HepG2 (cell line): ENCODE data around the gene DTX4. TPM values are rescaled to one million over a fixed set of nuclear protein-coding genes. Genes with fewer than 3 reads are reported as not detected.

Experiments used
- ATAC-seq: fragments of 200-7000 bp; cut with Tn5 transposase; 3 replicates; pipeline ENCODE4 v1.9.1; 2020; ENCODE audit warnings: mild to moderate bottlenecking, moderate library complexity
- BruUV-seq: library from RNA; stranded (reverse); fragments of 400-500 nt; replicated peaks from 2 replicates; lab custom pipeline; 2021; lab: Mats Ljungman, UMichigan
- CTCF ChIA-PET: fragments of 300-600 bp; formaldehyde crosslinking; extraction: SDS; loops from one replicate; lab custom pipeline; 2021; ENCODE audit warnings: low total read pairs, inconsistent platforms, low intra/inter-chr PET ratio; lab: Yijun Ruan, JAX
- POLR2A ChIA-PET: fragments of 350-600 bp; sonication (Branson Sonifier 250); formaldehyde crosslinking; loops from one replicate; lab custom pipeline; 2020; ENCODE audit warnings: antibody characterized with exemption, inconsistent platforms; lab: Yijun Ruan, JAX
- DNase-seq: peaks from one replicate; pipeline ENCODE4 v3.0.0-alpha.2; 2015; ENCODE audit warnings: low spot score
- FAIRE-seq: peaks from 3 replicates; lab custom pipeline; 2011; peaks lifted over from hg19 to GRCh38; lab: Jason Lieb, UNC
- H2AFZ ChIP-seq: one replicate; pipeline ENCODE4 v1.6.1; 2011; ENCODE audit warnings: low read length, inconsistent platforms
- H3K27ac ChIP-seq: fragments of 300-600 bp; 3 replicates; pipeline ENCODE4 v1.8.0; 2011; ENCODE audit warnings: mixed run types, mild to moderate bottlenecking, mixed read lengths, low read length, inconsistent platforms; ENCODE audit not compliant: insufficient read depth; ENCODE audit errors: extremely low read length
- H3K27me3 ChIP-seq, 2 experiments: fragments of 200-600 bp in 1 of 2; 2 replicates in 1 of 2; 3 replicates in 1 of 2; pipeline versions ENCODE4 v1.6.0 to v1.8.0; 2011; ENCODE audit warnings: low read length in 2 of 2, mild to moderate bottlenecking in 2 of 2, moderate library complexity in 2 of 2, inconsistent platforms in 1 of 2; ENCODE audit not compliant: insufficient read depth in 2 of 2, control insufficient read depth in 1 of 2
- H3K36me3 ChIP-seq, 2 experiments: fragments of 200-600 bp in 1 of 2; replicated peaks in 1 of 2; 2 replicates in 1 of 2; 3 replicates in 1 of 2; pipeline versions ENCODE4 v1.5.1 to v1.8.0; 2011; ENCODE audit warnings: low read length in 2 of 2, inconsistent platforms in 1 of 2; ENCODE audit not compliant: insufficient read depth in 2 of 2, control insufficient read depth in 1 of 2
- H3K4me1 ChIP-seq: 2 replicates; pipeline ENCODE4 v1.5.1; 2012; ENCODE audit warnings: low read length, inconsistent platforms; ENCODE audit not compliant: insufficient read depth
- H3K4me2 ChIP-seq: 2 replicates; pipeline ENCODE4 v1.6.0; 2011; ENCODE audit warnings: low read depth, low read length, inconsistent platforms
- H3K4me3 ChIP-seq, 3 experiments: fragments of 200-600 bp in 1 of 3; sonication (generic), shearing (Covaris generic) in 1 of 3; replicated peaks in 1 of 3; 2 replicates each; pipeline ENCODE4 v1.5.1; 2011 to 2016; ENCODE audit warnings: low read length in 3 of 3, inconsistent platforms in 2 of 3, low read depth in 2 of 3, mild to moderate bottlenecking in 2 of 3, control low read depth in 1 of 3, mixed read lengths in 1 of 3; ENCODE audit not compliant: insufficient read depth in 1 of 3
- H3K79me2 ChIP-seq: one replicate; pipeline ENCODE4 v1.6.1; 2011; ENCODE audit warnings: low read length, inconsistent platforms; ENCODE audit not compliant: insufficient read depth
- H3K9ac ChIP-seq: 2 replicates; pipeline ENCODE4 v1.6.0; 2011; ENCODE audit warnings: mild to moderate bottlenecking, low read depth, low read length, inconsistent platforms; ENCODE audit not compliant: insufficient read depth
- H3K9me3 ChIP-seq: 2 replicates; pipeline ENCODE4 v1.5.1; 2012; ENCODE audit warnings: mild to moderate bottlenecking, low read length
- H4K20me1 ChIP-seq: 2 replicates; pipeline ENCODE4 v1.6.0; 2011; ENCODE audit warnings: inconsistent platforms, mild to moderate bottlenecking, low read length, moderate library complexity; ENCODE audit not compliant: insufficient read depth
- GATA4 ChIP-seq: sonication (generic); IDR thresholded peaks from 2 replicates; pipeline ENCODE4 v1.6.1; 2016; ENCODE audit warnings: antibody characterized with exemption, low read depth, borderline replicate concordance
- RBM39 ChIP-seq: fragments of 200-400 bp; formaldehyde crosslinking; IDR thresholded peaks from one replicate; pipeline ENCODE4 v1.6.1; 2018; ENCODE audit warnings: antibody characterized with exemption, mild to moderate bottlenecking, low read depth, low read length; ENCODE audit not compliant: poor library complexity, severe bottlenecking
- SOX13 ChIP-seq, 3 experiments: fragments of 450-650 bp in 1 of 3; sonication (generic) in 1 of 3; formaldehyde crosslinking in 1 of 3; IDR thresholded peaks in 2 of 3; conservative IDR thresholded peaks in 1 of 3; 2 replicates each; pipeline versions ENCODE4 v1.5.0 to v1.6.1; 2016 to 2020; ENCODE audit warnings: antibody characterized with exemption in 1 of 3, mild to moderate bottlenecking in 1 of 3, missing compliant biosample characterization in 1 of 3, missing genetic modification reagents in 1 of 3, moderate library complexity in 1 of 3
- XRCC5 ChIP-seq: fragments of 200-400 bp; formaldehyde crosslinking; optimal IDR thresholded peaks from 2 replicates; pipeline ENCODE3; 2017; ENCODE audit warnings: mild to moderate bottlenecking, low read length
- ZFAT ChIP-seq: sonication (generic); formaldehyde crosslinking; conservative IDR thresholded peaks from 2 replicates; pipeline ENCODE4 v1.8.1; 2023; ENCODE audit warnings: missing genetic modification reagents, inconsistent platforms
- ZNF382 ChIP-seq: sonication (generic); formaldehyde crosslinking; IDR thresholded peaks from 2 replicates; pipeline ENCODE4 v1.5.0; 2020; ENCODE audit warnings: missing genetic modification reagents, mild to moderate bottlenecking, borderline replicate concordance
- ZNF530 ChIP-seq: sonication (generic); formaldehyde crosslinking; IDR thresholded peaks from 2 replicates; pipeline ENCODE4 v1.5.0; 2020; ENCODE audit warnings: low read depth, mild to moderate bottlenecking, missing genetic modification reagents
- ZNF660 ChIP-seq: sonication (generic); formaldehyde crosslinking; IDR thresholded peaks from 2 replicates; pipeline ENCODE4 v1.5.1; 2020; ENCODE audit warnings: mild to moderate bottlenecking, low read depth, missing genetic modification reagents, borderline replicate concordance
- ZNF766 ChIP-seq: sonication (generic); formaldehyde crosslinking; IDR thresholded peaks from 2 replicates; pipeline ENCODE4 v1.5.0; 2020; ENCODE audit warnings: missing genetic modification reagents, borderline replicate concordance
- WGBS: methylation state at CpG from one replicate; pipeline ENCODE4 v1.1.6; 2017; ENCODE audit warnings: low lambda C conversion rate; 5-methylcytosine and 5-hydroxymethylcytosine counted together
- in situ Hi-C: cut with HindIII; loops from 2 replicates; pipeline ENCODE4 v1.10.0; 2017; ENCODE audit warnings: low pct_unique_long_range_greater_than_20kb; ENCODE audit not compliant: extremely low pct_ligation_motif_present
- intact Hi-C: fragments of 100-400 bp; cut with micrococcal nuclease; formaldehyde crosslinking; loops from one replicate; pipeline ENCODE4 v1.10.0; 2022; ENCODE audit not compliant: unreplicated experiment
- polyA plus RNA-seq, 8 experiments: library from polyadenylated mRNA; depleted of rRNA in 3 of 8; stranded (reverse) in 7 of 8; unstranded in 1 of 8; fragments of >200 nt; fragmentation: Illumina TruSeq in 4 of 8; extraction: Trizol in 4 of 8; gene quantifications; 2 replicates each; pipeline versions ENCODE4 v1.2.1 to v1.2.3, GENCODE V29; 2011 to 2016; ENCODE audit warnings: low read depth in 4 of 8, missing spikeins in 1 of 8, mixed read lengths in 1 of 8; ENCODE audit not compliant: insufficient read depth in 1 of 8
- total RNA-seq, 5 experiments: library from RNA; depleted of rRNA; stranded (reverse); fragments of >200 nt; fragmentation: Illumina TruSeq; extraction: Trizol; gene quantifications; 2 replicates each; pipeline ENCODE4 v1.2.3, GENCODE V29; 2016; ENCODE audit warnings: low read depth in 1 of 5
- TF ChIP-seq, protein P1 (sequence below): sonication (generic); formaldehyde crosslinking; IDR thresholded peaks from 2 replicates; pipeline ENCODE4 v1.5.1; 2020; ENCODE audit warnings: missing genetic modification reagents, mild to moderate bottlenecking, borderline replicate concordance

The DTX4 gene
- total and polyA plus RNA-seq, 2 of the 13 experiments (the other 11 are each of a cell fraction or from before 2014, with no cell fraction given), result 0.67 to 5.6 TPM

DNA sequence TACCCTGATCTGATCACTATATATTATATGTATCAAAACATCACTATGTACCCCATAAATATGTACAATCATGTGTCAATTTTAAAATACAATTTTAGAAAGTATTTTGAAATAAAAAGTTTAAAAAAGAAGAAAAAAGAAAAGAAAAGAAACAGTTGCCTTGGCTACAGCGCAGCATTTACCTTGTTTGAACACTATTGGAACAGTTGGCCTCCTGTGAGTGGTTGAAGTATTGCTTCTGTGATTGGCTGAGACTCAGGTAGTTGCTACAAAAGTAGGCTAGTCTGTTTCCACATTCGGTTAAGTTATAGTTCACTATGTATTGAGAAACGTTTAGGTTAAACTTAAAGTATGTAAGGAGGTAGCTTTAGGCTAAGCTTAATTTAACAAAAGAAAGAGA, 7.9 kb upstream of the DTX4 start:
- no peaks in the 10 kb centered on the region for H3K36me3 ChIP-seq
- TF ChIP-seq GATA4 (no peak), ZFAT (CRISPR knock-in tag) (peak; percentile 79; the same call in 1 of the 2 replicates), RBM39 (no peak), XRCC5 (no peak)
- H3K4me3 ChIP-seq, result no peak overlapping the region
- no peaks in the 10 kb centered on the region for H3K79me2 ChIP-seq
- H3K4me2 ChIP-seq, result no peak overlapping the region
- intact Hi-C loops, result no loop called here
- ChIA-PET CTCF (no interaction called here), POLR2A (no interaction called here)
- H3K9ac ChIP-seq, result no peak overlapping the region
- no peaks in the 10 kb centered on the region for H4K20me1 ChIP-seq
- DNase-seq (no peak), FAIRE-seq (no peak), ATAC-seq (peak; percentile 34; the same call in 1 of the 3 replicates)
- H3K9me3 ChIP-seq, result no peaks in the 10 kb centered on the region
- no peaks in the 10 kb centered on the region; a peak in 1 of 5 replicates for H3K27me3 ChIP-seq
- H3K4me1 ChIP-seq, result no peaks in the 10 kb centered on the region
- WGBS, result 2% methylated on average over 3 of the region's 3 CpGs
- no peak overlapping the region for H3K27ac ChIP-seq
- H2AFZ ChIP-seq, result no peak overlapping the region
- BruUV-seq, result no TSS peak
- in situ Hi-C loops, result no loop called here

DNA sequence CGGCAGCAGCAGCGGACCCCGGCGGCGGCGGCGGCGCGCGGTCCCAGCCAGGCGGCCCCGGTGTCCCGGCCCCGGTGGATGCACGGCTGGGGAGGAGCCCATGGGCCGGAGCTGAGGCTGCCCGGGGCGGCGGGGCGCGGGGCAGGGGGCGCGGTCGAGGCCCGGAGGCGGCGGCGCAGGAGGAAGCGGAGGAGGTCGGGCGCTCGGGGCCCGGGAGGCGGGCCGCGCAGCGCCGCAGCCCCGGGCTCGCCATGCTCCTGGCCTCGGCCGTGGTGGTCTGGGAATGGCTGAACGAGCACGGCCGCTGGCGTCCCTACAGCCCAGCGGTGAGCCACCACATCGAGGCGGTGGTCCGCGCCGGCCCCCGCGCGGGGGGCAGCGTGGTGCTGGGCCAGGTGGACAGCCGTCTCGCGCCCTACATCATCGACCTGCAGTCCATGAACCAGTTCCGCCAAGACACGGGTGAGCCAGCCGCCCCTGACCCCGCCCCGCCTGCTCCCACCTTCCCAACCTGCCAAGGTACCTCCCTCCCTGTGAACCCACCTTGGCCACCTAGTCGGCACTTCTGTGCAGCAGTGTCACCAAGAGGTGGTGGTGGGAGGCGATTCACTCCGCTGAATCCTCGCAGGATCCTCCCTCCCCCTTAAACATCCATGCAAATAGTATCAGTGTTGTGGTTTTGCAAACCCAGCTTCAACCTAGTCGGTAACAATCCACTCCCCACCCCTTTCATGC, 580 bp downstream of the DTX4 start:
- H3K36me3 ChIP-seq, result no peaks in the 10 kb centered on the region
- H3K79me2 ChIP-seq, result no peaks in the 10 kb centered on the region
- peak; percentile 10 for DNase-seq
- H3K4me1 ChIP-seq, result peaks cover 41% of the 10 kb centered on the region
- H3K27me3 ChIP-seq, result no peaks in the 10 kb centered on the region; a peak in 1 of 5 replicates
- no peak for FAIRE-seq
- peak overlapping the region; percentile 67 to 80 (median 68) for H3K4me3 ChIP-seq
- in situ Hi-C loops, result loop anchor here (5.0 to 10.0 kb wide), 2 partner anchors 35 to 112 kb away; no protein-coding TSS in a partner anchor
- ChIA-PET POLR2A (interaction anchor here (0.8 to 4.4 kb wide), 4 partner anchors 14 to 496 kb away, joined by 3 to 46 read pairs (median 4); partner anchors contain the start of genes FAM111A and PATL1), CTCF (interaction anchor here (1.6 to 3.7 kb wide), 7 partner anchors 10 to 257 kb away, joined by 3 to 77 read pairs (median 16); no protein-coding TSS in a partner anchor)
- H3K9ac ChIP-seq, result peak overlapping the region; percentile 25; the same call in 1 of the 2 replicates
- intact Hi-C loops, result no loop called here
- H2AFZ ChIP-seq, result no peak overlapping the region
- no TSS peak for BruUV-seq
- H3K9me3 ChIP-seq, result no peaks in the 10 kb centered on the region
- 0 out of 2 replicates have a peak, but pooled peaks cover 3% of the 10 kb centered on the region for H4K20me1 ChIP-seq
- WGBS, result 4% methylated on average over 4 of the region's 70 CpGs
- peak overlapping the region; percentile 100 for H3K4me2 ChIP-seq
- ATAC-seq, result peak; percentile 15
- no peak overlapping the region for H3K27ac ChIP-seq
- no peak for TF ChIP-seq ZNF530 (CRISPR knock-in tag)
- TF ChIP-seq, protein P1, sequence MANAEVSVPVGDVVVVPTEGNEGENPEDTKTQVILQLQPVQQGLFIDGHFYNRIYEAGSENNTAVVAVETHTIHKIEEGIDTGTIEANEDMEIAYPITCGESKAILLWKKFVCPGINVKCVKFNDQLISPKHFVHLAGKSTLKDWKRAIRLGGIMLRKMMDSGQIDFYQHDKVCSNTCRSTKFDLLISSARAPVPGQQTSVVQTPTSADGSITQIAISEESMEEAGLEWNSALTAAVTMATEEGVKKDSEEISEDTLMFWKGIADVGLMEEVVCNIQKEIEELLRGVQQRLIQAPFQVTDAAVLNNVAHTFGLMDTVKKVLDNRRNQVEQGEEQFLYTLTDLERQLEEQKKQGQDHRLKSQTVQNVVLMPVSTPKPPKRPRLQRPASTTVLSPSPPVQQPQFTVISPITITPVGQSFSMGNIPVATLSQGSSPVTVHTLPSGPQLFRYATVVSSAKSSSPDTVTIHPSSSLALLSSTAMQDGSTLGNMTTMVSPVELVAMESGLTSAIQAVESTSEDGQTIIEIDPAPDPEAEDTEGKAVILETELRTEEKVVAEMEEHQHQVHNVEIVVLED (CRISPR knock-in tag), result no peak
- no peak for TF ChIP-seq SOX13 (IDR thresholded peaks at IDR 0.05)
- TF ChIP-seq SOX13 (CRISPR knock-in tag; conservative IDR thresholded peaks at IDR 0.05 in 1 of 2, IDR thresholded peaks at IDR 0.05 in 1 of 2), result no peak
- TF ChIP-seq ZNF382 (CRISPR knock-in tag), result no peak
- no peak for TF ChIP-seq ZNF660 (CRISPR knock-in tag)
- no peak for TF ChIP-seq ZNF766 (CRISPR knock-in tag)
